ENCODE results near the gene SLFN13.
"Not testable (repeated sequence)": the region's sequence is repeated elsewhere in the genome, so short reads cannot be mapped to it uniquely, and the experiment has no call there.

Gene SLFN13

DNA sequence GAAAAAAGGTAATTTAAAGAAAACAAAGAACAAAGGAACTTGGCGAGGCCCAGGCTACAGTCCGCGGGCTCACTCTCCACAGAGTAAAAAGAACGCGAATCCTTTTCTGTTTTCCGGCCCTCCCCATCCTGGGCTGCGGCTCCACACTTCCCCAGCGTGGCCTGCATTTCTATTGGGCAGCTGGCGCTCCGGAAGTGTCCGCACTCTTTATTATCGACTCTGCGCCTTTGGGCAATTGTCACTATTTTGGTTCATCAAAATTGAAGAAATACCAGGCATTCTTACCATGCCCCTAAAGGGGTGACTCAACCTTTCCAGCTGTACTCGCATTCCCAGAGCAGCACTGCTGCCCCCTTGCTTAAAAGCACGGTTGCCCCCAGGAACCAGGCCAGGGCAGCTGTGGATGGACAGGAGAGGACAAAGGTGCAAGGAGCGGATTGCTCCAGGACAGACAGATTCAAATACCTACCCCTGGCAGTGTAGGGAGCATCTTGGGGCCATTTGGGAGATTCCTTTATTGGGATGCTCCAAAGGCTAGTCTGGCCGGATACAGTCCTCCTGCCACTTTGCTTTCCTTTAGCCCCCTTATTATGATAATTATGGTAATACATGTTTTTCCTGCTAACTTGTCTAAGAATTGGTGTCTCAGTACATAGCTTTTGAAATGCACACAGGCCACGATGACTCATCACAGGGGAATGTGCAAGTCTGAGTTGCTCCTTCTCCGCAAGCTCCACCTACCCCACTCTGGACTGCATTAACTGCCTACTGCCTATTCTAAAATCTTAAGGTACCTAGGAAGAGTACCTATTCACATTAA is 15.3 kb downstream of the SLFN13 start:
- intact Hi-C loops (cut with DNase I) = no loop called here
- peak in 19 of 42 donors; percentile 5 to 71 (median 32) for DNase-seq

DNA sequence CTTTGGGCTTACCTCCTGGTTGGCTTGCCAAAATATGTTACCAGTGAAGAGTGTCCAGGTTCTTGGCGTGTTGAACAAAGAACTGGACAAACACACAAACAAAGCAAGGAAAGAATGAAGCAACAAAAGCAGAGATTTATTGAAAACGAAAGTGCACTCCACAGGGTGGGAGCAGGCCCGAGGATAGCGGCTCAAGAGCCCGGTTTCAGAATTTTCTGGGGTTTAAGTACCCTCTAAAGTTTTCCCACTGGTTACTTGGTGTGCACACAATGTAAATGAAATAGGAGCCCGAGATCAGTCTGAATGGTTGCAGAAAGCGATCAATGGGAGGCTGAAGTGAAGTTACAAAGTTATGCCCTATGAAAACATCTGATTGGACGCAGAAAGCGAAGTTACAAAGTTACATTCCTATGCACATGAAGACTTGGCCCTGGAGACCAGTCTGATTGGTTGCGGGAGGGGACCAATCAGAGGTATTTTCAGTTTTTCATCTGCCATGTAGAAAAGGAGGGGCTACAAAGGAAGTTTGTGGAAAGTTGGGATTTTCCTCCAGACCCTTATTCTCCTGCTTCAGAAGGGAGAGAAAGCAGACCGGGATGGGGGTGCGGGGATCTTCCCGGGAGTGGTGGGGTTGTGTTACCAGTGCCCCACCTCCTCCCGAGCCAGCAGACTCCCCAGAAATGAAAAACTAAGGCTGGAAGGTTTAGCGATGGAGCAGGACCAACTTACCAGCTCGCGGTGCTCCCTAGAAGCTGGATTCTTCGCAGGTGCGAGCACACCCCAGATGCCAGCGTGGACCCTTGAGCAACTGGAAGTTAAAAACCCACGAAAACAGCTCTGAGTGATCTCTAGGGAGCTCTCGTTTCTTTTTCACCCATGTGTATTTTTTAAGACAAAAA is 16.1 kb downstream of the SLFN13 start, which contains the start of gene SLFN12:
SLFN12 (minus strand) TSS at position 325 of the 899 bp plus-strand sequence. CDS start 9,472 bp downstream, outside the sequence.
- DNase-seq = peak in 13 of 42 donors; percentile 12 to 52 (median 34)
- intact Hi-C loops (cut with DNase I) = no loop called here

DNA sequence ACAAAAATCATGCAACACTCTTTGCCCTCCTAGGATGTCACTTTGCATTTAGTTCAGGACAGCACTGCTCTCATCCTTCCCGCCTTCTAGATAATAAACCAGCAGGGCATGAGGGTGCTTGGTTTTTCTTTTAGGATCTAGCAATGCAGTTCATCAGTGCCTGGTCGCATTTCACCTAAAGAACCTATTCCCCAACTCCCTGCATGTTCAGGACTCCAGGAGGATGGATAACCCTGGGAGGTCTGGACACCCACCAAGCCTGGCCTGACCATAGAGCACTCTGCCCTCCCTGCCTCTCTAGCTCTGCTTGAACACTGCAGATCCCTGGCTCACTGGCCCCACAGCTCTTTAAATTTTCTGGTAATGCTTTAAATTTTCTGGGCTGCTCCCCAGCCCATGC is 18.9 kb downstream of the SLFN13 start:
- intact Hi-C loops (cut with DNase I) = no loop called here
- DNase-seq = no peak

DNA sequence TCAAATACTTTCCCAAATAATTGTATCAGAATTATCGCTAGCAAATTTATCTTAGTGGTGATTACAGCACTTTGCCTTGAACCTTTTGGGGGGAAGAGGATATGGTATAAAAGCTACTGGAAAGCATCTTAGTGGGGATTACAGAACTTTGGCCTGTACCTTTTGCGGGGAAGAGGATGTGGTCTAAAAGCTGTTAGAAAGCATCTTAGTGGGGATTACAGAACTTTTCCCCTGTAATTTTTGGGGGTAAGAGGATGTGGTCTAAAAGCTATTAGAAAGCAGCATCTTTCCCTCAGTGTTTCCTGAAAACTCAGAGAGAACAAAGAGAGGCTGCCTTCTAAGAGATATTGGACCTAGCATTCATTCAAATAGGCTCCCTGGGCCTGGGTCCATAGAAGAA is 20.3 kb downstream of the SLFN13 start:
- intact Hi-C loops (cut with DNase I) = no loop called here
- DNase-seq = no peak

DNA sequence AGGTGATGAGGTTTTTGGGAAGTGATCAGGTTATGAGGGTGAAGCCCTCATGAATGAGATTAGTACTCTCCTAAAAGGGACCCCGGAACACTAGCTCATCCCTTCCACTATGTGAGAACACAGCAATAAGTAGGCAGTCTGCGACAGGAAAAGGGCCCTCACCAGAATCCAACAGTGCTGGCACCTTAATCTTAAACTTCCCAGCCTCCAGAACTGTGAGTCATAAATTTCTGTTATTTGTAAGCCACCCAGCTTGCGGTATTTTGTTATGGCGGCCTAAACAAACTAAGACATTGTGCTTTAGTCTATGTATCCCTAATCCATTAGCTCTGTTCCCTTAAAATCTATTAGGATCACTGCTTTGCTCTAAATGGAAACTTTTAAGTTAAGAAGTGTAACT is 24.8 kb downstream of the SLFN13 start:
- intact Hi-C loops (cut with DNase I) = no loop called here
- DNase-seq = no peak

DNA sequence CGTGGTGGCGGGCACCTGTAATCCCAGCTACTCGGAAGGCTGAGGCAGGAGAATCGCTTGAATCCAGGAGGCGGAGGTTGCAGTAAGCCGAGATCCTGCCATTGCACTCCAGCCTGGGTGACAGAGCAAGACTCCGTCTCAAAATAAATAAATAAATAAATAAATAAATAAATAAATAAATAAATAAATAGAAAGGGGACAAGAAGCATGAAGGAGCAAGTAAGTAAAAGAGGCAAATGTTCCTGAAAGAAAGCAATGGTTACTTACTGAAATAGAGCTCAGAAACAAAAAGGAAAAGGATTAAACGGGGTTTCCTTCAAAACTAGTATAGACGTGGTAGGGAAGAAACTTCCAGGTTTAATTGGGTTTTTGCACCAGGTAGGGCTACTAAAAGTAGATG is 27.5 kb downstream of the SLFN13 start:
- intact Hi-C loops (cut with DNase I); DNase-seq: not testable (repeated sequence)

DNA sequence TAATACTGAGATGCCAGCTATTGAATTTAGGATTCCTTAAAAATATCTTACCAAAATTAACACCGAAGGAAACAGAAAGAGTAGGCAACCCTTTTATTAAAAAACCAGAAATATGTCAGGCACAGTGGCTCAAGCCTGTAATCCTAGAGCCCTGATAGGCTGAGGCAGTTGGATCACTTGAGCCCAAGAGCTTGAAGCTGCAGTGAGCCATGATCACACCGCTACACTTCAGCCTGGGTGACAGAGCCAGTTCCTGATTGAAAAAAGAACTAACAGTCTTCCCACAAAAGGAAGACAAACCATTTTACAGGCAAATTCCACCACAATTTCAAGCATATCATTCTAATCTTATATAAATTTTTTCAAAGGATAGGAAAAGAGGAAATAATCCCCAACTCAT is 31.9 kb downstream of the SLFN13 start:
- intact Hi-C loops (cut with DNase I) = no loop called here
- peak in 6 of 42 donors; percentile 13 to 51 (median 24) for DNase-seq

DNA sequence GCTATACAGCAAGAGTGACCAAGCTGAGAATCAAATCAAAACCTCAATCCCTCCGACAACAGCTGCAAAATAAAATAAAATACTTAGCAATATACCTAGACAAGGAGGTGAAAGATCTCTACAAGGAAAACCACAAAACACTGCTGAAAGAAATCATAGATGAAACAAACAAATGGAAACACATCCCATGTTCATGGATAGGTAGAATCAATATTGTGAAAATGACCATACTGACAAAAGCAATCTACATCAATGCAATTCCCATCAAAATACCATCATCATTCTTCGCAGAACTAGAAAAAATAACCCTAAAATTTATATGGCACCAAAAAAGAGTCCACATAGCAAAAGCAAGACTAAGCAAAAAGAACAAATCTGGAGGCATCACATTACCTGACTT is 33.9 kb downstream of the SLFN13 start:
- intact Hi-C loops (cut with DNase I); DNase-seq: not testable (repeated sequence)

DNA sequence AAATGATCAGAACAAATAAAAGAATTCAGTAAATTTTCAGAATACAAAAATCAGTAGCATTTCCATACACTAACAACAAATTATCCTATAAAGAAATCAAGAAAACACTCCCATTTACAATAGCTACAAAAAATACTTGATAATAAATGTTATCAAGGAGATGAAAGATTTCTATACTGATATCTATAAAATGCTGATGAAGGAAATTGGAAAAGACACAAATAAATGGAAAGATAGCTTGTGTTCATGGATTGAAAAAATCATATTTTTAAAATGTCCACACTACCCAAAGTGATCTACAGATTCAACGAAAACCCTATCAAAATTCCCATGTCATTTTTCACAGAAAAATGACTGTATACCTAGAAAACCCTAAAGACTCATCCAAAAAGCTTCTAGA is 34.3 kb downstream of the SLFN13 start:
- intact Hi-C loops (cut with DNase I) = no loop called here
- DNase-seq = no peak

DNA sequence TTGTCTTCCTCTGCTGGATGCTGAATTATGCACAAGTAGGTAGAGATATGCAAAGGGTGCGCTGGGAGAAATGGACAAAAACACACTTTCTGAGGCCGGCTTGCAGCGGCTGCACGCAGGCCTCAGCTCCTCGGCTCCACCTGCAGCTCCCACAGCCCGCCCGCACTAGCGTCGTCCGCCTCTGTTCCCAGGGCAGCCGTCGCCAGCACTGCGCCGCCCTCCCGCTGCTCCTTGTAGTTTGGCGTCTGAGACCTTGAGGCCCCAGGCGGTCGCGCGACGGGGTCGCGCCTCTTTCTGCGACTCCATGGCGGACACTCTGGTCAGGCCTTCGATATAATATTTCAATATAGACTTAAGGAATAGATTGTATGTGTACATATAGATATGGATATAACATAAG is 41.0 kb downstream of the SLFN13 start:
- no peak for DNase-seq
- intact Hi-C loops (cut with DNase I) = no loop called here

DNA sequence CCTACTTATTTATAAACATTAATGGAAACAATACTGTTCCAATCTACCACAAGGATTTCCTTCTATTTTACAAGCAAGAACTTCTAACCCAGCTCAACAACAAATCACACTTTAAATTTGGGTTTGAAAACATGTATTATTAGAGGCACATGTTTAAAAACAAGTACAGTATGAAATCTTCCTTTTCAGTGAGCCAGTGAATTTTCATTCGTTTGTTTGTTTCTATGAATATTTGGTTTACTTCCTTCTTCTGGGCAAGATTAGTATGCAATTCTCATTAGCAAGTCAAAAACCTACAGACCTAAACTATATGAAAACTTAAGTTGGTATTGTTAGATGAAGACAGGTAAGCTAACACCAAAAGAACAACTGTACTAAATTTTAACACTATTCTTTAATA is 42.0 kb downstream of the SLFN13 start:
- intact Hi-C loops (cut with DNase I) = no loop called here
- DNase-seq = no peak

DNA sequence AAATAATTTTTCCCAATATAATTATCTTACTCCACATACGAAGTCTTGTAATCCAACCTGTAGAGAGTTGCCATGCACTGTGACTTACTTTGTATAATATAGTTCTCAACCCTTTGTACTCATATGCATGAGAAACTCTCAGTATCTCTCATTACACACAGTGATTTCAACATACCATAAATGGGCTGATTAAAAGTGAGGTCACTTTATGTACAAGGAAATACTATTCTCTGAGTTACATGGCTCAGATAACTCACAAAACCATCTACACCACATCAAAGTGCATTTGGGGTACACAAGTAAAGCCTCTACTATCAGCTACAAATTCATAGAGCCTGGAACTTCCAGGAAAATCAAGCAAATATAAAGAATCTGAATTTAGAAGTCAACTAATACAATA is 44.2 kb downstream of the SLFN13 start:
- intact Hi-C loops (cut with DNase I) = no loop called here
- no peak for DNase-seq

DNA sequence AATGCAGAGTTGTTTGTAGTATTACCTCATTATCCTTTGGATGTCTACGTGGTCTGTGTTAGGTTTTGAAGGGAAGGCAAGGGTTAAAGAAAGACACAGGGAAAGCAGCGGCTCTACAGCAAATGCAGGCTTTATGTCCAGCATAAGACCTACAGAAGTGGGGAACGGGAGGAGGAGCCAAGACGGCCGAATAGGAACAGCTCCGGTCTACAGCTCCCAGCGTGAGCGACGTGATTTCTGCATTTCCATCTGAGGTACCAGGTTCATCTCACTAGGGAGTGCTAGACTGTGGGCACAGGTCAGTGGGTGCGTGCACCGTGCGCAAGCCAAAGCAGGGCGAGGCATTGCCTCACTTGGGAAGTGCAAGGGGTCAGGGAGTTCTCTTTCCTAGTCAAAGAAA is 54.8 kb downstream of the SLFN13 start:
- DNase-seq; intact Hi-C loops (cut with DNase I): not testable (repeated sequence)

DNA sequence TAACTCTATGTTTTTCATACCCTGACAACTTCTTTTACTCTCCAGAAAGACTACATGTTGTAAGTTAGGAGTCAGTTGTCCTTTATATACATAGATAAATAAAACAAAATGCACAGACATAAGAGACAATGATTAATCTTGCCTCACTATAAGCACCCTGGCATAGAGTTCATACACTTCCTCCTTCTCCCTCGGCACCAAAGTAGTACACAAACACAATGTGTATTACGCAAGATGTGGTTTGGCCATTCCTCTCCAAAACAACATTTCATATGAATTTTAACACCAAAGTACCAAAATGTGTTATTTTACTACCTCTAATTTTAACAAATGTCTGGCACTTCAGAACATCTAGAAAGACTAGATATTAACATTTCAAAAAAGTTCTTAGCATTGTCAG is 57.9 kb downstream of the SLFN13 start:
- DNase-seq = no peak
- intact Hi-C loops (cut with DNase I) = no loop called here

DNA sequence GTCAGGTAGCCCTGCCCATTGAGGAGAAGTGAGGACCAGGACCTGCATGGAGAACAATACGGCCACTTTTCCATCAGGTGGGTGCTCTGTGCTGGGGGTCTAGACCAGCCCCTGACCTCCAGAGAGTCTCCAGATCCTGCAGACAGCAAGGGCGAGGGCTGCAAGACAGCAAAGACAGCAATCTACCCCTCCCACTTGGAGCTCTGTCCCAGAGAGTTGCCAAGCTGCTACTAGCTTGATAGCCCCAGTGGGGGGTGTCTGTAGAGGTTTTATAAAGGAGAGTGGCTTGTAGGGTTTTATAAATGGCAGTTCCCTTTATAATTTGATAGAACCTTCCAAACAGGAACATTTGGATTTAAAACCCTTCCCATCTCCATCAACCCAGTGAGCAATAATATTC is 58.4 kb downstream of the SLFN13 start:
- no peak for DNase-seq
- intact Hi-C loops (cut with DNase I) = no loop called here

DNA sequence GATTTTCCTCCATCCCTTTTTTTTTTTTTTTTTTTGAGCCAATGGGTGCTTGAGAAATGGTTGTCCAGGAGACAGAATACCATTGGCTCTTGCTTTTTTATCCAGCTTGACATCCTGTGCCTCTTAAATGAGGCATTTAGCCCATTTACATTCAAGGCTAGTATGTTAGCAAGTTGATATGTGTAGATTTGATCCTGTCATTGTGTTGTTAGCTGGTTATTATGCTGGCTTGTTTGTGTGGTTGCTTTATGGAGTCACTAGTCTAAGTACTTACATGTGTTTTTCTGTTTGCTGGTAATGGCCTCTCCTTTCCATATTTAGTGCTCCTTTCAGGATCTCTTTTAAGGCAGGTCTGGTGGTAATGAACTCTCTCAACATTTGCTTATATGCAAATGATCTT is 61.1 kb downstream of the SLFN13 start:
- no peak for DNase-seq
- intact Hi-C loops (cut with DNase I) = no loop called here
